ENCODE measurements around the gene CCNK. TPM values are rescaled to one million over a fixed set of nuclear protein-coding genes. Genes with fewer than 3 reads are reported as not detected.

Gene CCNK
- total RNA-seq, 1 experiment from 2014 or later = 80.1 TPM

DNA sequence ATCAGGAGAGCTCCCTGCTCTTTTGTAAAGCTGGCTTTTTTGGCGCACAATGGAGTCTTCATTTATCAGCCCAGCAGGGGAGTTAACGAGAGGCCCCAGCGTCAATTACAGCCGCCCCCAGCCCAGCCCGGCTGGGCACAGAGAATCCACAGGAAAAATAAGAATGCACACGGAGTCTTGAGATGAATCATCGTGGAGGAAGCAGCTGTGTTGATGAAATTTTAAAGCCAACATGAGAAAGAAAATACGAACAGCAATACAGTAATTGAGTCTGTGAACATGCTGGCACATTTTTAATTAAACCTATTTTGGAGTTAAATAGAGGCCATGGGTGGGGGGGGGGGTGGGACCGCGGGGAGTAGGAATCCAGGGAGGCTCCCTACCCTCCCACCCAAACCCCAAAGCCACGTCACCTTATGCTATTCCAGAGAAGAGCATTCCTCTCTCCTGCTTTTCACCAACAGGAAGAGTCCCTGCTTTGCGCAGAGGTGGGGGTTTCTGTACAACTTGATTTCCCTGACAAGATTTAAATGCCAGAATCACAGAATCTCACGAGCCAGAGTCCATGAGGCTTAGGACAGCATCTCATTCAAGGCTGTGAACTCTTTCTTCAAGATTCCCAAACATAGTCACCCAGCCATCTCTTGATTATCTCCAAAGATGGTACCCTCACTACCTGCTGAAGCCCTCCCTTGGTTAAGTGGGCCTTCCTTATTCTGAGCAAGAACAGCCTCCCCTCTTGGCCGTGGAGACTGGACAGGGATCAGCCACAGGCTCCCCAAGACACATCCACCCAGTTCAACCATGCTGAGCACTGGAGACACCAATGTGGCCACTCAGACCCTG lies 50.3 kb downstream of the CCNK start:
- Histone ChIP-seq H3K79me1 (ENCODE audit: insufficient read depth, low read depth, low read length, poor library complexity, severe bottlenecking) (no peaks in the 10 kb centered on the region), H4K5ac (ENCODE audit: insufficient read length, low read depth, low read length) (no peak overlapping the region), H3K56ac (ENCODE audit: insufficient read length, low read depth, low read length) (no peak overlapping the region), H4K8ac (replicated peaks; ENCODE audit: insufficient read length, low read depth, low read length) (no peak overlapping the region), H3K27ac (ENCODE audit: insufficient read length, low read depth, low read length) (no peak overlapping the region), H3K18ac (ENCODE audit: insufficient read length, low read depth, low read length) (no peak overlapping the region), H3T11ph (ENCODE audit: low read length) (no peak overlapping the region), H3K4me1 (ENCODE audit: insufficient read depth, low read length) (peaks cover 2% of the 10 kb centered on the region; the same call in 1 of the 2 replicates), H2BK5ac (ENCODE audit: insufficient read length, low read length) (no peak overlapping the region), H2BK20ac (ENCODE audit: low read depth, low read length, poor library complexity, severe bottlenecking) (no peak overlapping the region), H2AFZ (ENCODE audit: low read length) (no peak overlapping the region), H3K79me2 (ENCODE audit: insufficient read depth, low read length) (no peaks in the 10 kb centered on the region), H3K23me2 (ENCODE audit: insufficient read length, low read depth, low read length, poor library complexity, severe bottlenecking) (no peaks in the 10 kb centered on the region), H2BK120ac (ENCODE audit: low read depth, low read length, poor library complexity, severe bottlenecking) (no peak overlapping the region), H4K91ac (ENCODE audit: insufficient read length, low read depth, low read length) (no peak overlapping the region), H4K20me1 (ENCODE audit: control insufficient read depth, insufficient read depth, insufficient read length) (no peaks in the 10 kb centered on the region), H3K23ac (ENCODE audit: insufficient read length, low read depth, low read length) (no peak overlapping the region), H3K9ac (ENCODE audit: extremely low read depth, insufficient read length, low read length) (no peak overlapping the region), H3K9me3 (ENCODE audit: control insufficient read depth, low read depth, low read length) (no peaks in the 10 kb centered on the region), H3K14ac (ENCODE audit: insufficient read depth, low read length) (no peak overlapping the region), H3K4me2 (ENCODE audit: insufficient read depth, insufficient read length, low read length) (no peak overlapping the region), H2BK12ac (ENCODE audit: insufficient read length, low read depth, low read length) (no peak overlapping the region), H2AK5ac (ENCODE audit: insufficient read length, low read length) (no peak overlapping the region), H3K27me3 (ENCODE audit: insufficient read depth, low read length) (no peaks in the 10 kb centered on the region), H3K4ac (ENCODE audit: low read depth, low read length) (no peak overlapping the region), H2BK15ac (ENCODE audit: low read depth, low read length) (no peak overlapping the region)
- TF ChIP-seq, protein P1, sequence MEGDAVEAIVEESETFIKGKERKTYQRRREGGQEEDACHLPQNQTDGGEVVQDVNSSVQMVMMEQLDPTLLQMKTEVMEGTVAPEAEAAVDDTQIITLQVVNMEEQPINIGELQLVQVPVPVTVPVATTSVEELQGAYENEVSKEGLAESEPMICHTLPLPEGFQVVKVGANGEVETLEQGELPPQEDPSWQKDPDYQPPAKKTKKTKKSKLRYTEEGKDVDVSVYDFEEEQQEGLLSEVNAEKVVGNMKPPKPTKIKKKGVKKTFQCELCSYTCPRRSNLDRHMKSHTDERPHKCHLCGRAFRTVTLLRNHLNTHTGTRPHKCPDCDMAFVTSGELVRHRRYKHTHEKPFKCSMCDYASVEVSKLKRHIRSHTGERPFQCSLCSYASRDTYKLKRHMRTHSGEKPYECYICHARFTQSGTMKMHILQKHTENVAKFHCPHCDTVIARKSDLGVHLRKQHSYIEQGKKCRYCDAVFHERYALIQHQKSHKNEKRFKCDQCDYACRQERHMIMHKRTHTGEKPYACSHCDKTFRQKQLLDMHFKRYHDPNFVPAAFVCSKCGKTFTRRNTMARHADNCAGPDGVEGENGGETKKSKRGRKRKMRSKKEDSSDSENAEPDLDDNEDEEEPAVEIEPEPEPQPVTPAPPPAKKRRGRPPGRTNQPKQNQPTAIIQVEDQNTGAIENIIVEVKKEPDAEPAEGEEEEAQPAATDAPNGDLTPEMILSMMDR (conservative IDR thresholded peaks at IDR 0.05) = no peak
- no CpG with 5 or more reads among the region's 14 CpGs for WGBS (ENCODE audit: extremely low coverage, insufficient read length, low lambda C conversion rate)
- Mint-ChIP-seq H3K4me1 (peaks cover 40 to 52% of the 10 kb centered on the region in 2 experiments), H3K36me3 (ENCODE audit: insufficient read depth in 1 of 3, low read depth in 3 of 3) (peaks cover 0 to 7% (median 0%) of the 10 kb centered on the region in 3 experiments; a peak in 1 of 7 replicates), H3K9me3 (no peaks in the 10 kb centered on the region), H3K27ac (peak overlapping the region in 2 of 3 experiments; percentile 79 to 89; a peak in 5 of 7 replicates), H3K27me3 (ENCODE audit: low read depth) (peaks cover 2% of the 10 kb centered on the region; the same call in 1 of the 2 replicates), H3K4me3 (peak overlapping the region; percentile 40 to 50; a peak in 2 of 5 replicates)
- no peak for DNase-seq
